Left lung (tissue), 10 donors: ENCODE results near the gene DISC1. TPM values are rescaled to one million over a fixed set of nuclear protein-coding genes. Genes with fewer than 3 reads are reported as not detected.

ENCODE experiments used
- ATAC-seq: fragments of 200-7000 bp; cut with Tn5 transposase; one replicate; pipeline ENCODE4 v1.9.1; 2020; ENCODE audit warnings: moderate library complexity
- DNase-seq, 4 donors: peaks; one replicate each; pipeline ENCODE4 v3.0.0-alpha.2; 2013 to 2020
- H3K27ac ChIP-seq, 2 donors: fragments of 200-600 bp; sonication (generic) in 1 of 2; one replicate each; pipeline versions ENCODE4 v1.5.0 to v1.8.0; 2020 to 2021
- H3K27me3 ChIP-seq, 2 donors: fragments of 200-600 bp; sonication (generic) in 1 of 2; one replicate each; pipeline versions ENCODE4 v1.5.0 to v1.8.0; 2020 to 2021
- H3K36me3 ChIP-seq, 2 donors: fragments of 200-600 bp; sonication (generic) in 1 of 2; one replicate each; pipeline versions ENCODE4 v1.5.0 to v1.8.0; 2020 to 2021
- H3K4me1 ChIP-seq, 2 donors: fragments of 200-600 bp; one replicate each; pipeline ENCODE4 v1.8.0; 2021
- H3K4me3 ChIP-seq, 2 donors: fragments of 200-600 bp; sonication (generic) in 1 of 2; one replicate each; pipeline versions ENCODE4 v1.5.0 to v1.8.0; 2020 to 2021; ENCODE audit warnings: mild to moderate bottlenecking in 1 of 2
- H3K9me3 ChIP-seq, 2 donors: fragments of 200-600 bp; sonication (generic) in 1 of 2; one replicate each; pipeline versions ENCODE4 v1.5.0 to v1.8.0; 2020 to 2021
- CTCF ChIP-seq, 2 donors: fragments of 200-600 bp; sonication (generic) in 1 of 2; IDR thresholded peaks; one replicate each; pipeline versions ENCODE4 v1.5.0 to v1.8.0; 2021; ENCODE audit warnings: antibody characterized with exemption in 2 of 2
- intact Hi-C, 2 donors: fragments of 100-400 bp; cut with DNase I; formaldehyde crosslinking; loops; one replicate each; pipeline versions ENCODE4 v1.11.2 to v1.14.2; 2022
- polyA plus RNA-seq, 6 donors: library from polyadenylated mRNA; unstranded; fragments of 120-200 nt; gene quantifications; one replicate each; pipeline ENCODE4 v1.2.1, GENCODE V29; 2013; ENCODE audit not compliant: insufficient read length in 6 of 6
- total RNA-seq, 2 donors: library from RNA; stranded (reverse); fragmentation: NEBNext Ultra II Directional; extraction: Animal tissue kit (Norgen Biotek cat#: 25700); gene quantifications; one replicate each; pipeline ENCODE4 v1.2.1, GENCODE V29; 2021
- donor health status: DM: no; HTN: yes; CAD: no.
- donor health status: DM: no; HTN: no; CAD: no.

DISC1 gene
- total and polyA plus RNA-seq, 8 donors = 3.9 to 11.7 (median 10.5) TPM

- Histone ChIP-seq H3K27me3 (no peaks in the 10 kb centered on the region), H3K4me1 (no peaks in the 10 kb centered on the region), H3K4me3 (no peak overlapping the region), H3K9me3 (no peaks in the 10 kb centered on the region), H3K36me3 (peaks cover 0 to 3% of the 10 kb centered on the region in 2 donors), H3K27ac (no peak overlapping the region)
- ATAC-seq = no peak
- TF ChIP-seq CTCF (IDR thresholded peaks at IDR 0.05) = no peak
- no peak for DNase-seq
- intact Hi-C loops = no loop called here
Measured at GRCh38 chr1:232037774-232038388, 411.3 kb downstream of the DISC1 start.

- Histone ChIP-seq H3K27me3 (no peaks in the 10 kb centered on the region), H3K9me3 (no peaks in the 10 kb centered on the region), H3K4me3 (no peak overlapping the region), H3K27ac (no peak overlapping the region), H3K4me1 (no peaks in the 10 kb centered on the region), H3K36me3 (no peaks in the 10 kb centered on the region)
- ATAC-seq (no peak), DNase-seq (peak in 1 of 4 donors; percentile 48)
- TF ChIP-seq CTCF (IDR thresholded peaks at IDR 0.05) = no peak
- intact Hi-C loops = no loop called here
Measured at GRCh38 chr1:232038706-232039677, 412.4 kb downstream of the DISC1 start.

- no peaks in the 10 kb centered on the region for H3K9me3 ChIP-seq
- no peak overlapping the region for H3K27ac ChIP-seq
- no peak overlapping the region for H3K4me3 ChIP-seq
- intact Hi-C loops = no loop called here
- DNase-seq (no peak), ATAC-seq (no peak)
- H3K27me3 ChIP-seq = no peaks in the 10 kb centered on the region
- no peaks in the 10 kb centered on the region for H3K36me3 ChIP-seq
- no peaks in the 10 kb centered on the region for H3K4me1 ChIP-seq
- TF ChIP-seq CTCF (IDR thresholded peaks at IDR 0.05) = no peak
Measured at GRCh38 chr1:232040260-232040659, 413.7 kb downstream of the DISC1 start.

GRCh38 chr1:232044728-232045127 is 418.1 kb downstream of the DISC1 start:
- H3K27ac ChIP-seq = no peak overlapping the region
- H3K4me1 ChIP-seq = no peaks in the 10 kb centered on the region
- H3K4me3 ChIP-seq = no peak overlapping the region
- intact Hi-C loops = no loop called here
- TF ChIP-seq CTCF (IDR thresholded peaks at IDR 0.05) = no peak
- no peaks in the 10 kb centered on the region for H3K27me3 ChIP-seq
- DNase-seq (no peak), ATAC-seq (no peak)
- H3K36me3 ChIP-seq = no peaks in the 10 kb centered on the region
- no peaks in the 10 kb centered on the region for H3K9me3 ChIP-seq
